Gastrocnemius medialis (tissue), 4 donors: ENCODE measurements around the gene GMPPA.

Experiments
- CTCF ChIP-seq, 5 experiments: fragments of 450-650 bp in 3 of 5; fragments of 200-600 bp in 2 of 5; sonication (generic) in 2 of 5; IDR thresholded peaks in 4 of 5; conservative IDR thresholded peaks in 1 of 5; 1 replicate in 4 of 5; 2 replicates in 1 of 5; pipeline ENCODE4 v1.5.1; 2016 to 2019; ENCODE audit warnings: antibody characterized with exemption in 5 of 5, mild to moderate bottlenecking in 3 of 5, moderate library complexity in 3 of 5
- POLR2A ChIP-seq, 2 donors: fragments of 450-650 bp; IDR thresholded peaks; one replicate each; pipeline ENCODE4 v1.6.1; 2017; ENCODE audit warnings: antibody characterized with exemption in 2 of 2, mild to moderate bottlenecking in 2 of 2, moderate library complexity in 2 of 2

- no peak for TF ChIP-seq CTCF (IDR thresholded peaks at IDR 0.05 in 4 of 5, conservative IDR thresholded peaks at IDR 0.05 in 1 of 5)
- TF ChIP-seq POLR2A (IDR thresholded peaks at IDR 0.05), result no peak
Measured at GRCh38 chr2:219542931-219543595, 44.4 kb downstream of the GMPPA start.
